Epidermal melanocyte (primary cell): ENCODE measurements around the gene ANKRD13B.

Experiments
- DNase-seq: peaks from one replicate; pipeline ENCODE4 v3.0.0; 2011; ENCODE audit warnings: low spot score; ENCODE audit not compliant: insufficient read length

ANKRD13B gene

DNA sequence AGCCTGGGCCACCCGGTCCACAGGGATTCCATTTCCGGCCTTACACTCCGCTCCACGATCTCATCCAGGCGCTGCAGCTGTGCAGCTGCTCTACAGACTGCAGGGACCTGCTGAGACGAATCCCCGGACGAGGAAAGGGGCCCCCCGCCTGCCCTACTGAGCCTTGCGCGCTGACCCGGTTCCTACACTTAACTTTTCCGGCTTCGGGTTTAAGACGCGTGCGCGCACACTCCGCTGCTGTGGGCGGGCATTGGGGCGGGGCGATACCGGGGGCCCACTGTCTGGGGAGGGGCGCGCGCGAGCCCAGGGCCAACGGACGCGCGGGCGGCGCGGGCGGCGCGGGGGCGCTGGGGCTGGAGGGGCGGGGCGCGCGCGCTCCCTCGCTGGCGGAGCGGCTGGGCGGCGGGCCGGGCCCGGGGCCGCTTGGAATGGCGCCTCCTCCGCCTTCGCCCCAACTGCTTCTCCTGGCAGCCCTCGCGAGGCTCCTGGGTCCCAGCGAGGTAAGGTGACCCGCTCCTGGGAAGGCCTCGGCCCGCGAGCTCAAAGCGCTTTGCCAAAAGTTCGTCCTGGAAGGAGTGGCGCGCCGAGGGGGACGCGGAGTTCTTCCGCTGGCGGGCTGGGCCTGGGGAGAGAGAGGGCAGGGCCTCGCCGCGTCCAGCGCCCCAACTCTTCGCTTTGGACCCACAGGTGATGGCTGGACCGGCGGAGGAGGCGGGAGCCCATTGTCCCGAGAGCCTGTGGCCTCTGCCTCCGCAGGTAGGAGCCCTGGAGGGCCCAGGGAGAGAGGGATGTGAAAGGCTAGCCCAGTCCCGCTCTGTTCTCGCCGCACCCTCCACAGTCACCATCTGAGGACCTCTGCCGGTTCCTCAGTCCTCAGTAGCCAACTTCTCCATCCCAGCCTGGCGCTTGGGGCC is 24.3 kb upstream of the ANKRD13B start, which contains the start of gene TP53I13:
TP53I13 (plus strand) TSS at position 371 of the 914 bp plus-strand sequence; CDS start at position 429, 58 bp downstream.
- peak; percentile 87 for DNase-seq

- DNase-seq, result no peak
Observed at GRCh38 chr17:29569245-29569950, 23.5 kb upstream of the ANKRD13B start.

DNA sequence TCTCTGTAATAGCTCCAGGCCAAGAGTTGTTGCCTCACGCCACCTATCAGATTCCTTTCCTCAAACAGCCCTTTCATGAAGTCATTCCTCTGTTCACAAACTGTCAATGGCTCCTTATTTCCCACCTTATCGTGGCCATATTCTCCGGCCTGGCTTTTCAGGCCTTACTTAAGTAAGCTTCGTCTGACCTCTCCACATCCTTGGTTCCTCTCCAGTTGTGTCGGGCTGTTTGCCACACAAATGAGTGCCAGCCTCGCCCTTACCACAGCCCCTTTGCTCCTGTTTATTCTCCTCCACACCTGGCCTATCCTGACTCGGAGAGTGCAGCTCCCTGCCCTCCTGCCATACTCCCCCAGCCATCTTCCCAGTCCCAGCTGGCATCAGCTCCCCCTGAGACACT is 22.4 kb upstream of the ANKRD13B start:
- no peak for DNase-seq

DNA sequence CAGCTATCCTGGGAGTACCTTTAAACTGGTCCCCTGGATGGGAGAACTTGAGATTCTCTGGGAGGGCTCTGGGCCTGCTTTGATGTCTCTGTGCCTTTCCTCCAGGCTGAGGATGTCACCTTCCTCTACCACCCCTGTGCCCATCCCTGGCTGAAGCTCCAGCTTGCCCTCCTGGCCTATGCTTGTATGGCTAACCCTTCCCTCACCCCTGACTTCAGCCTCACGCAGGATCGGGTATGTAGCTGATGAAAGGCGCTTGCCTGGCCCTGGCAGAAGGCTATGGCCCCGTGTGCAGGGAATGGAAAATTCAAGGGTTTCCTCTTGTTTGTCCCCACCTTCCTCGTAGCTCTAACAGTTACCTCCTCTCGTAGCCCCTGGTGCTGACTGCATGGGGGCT is 21.4 kb upstream of the ANKRD13B start:
- no peak for DNase-seq

GRCh38 chr17:29571883-29572681 is 20.9 kb upstream of the ANKRD13B start:
- DNase-seq, result no peak

DNA sequence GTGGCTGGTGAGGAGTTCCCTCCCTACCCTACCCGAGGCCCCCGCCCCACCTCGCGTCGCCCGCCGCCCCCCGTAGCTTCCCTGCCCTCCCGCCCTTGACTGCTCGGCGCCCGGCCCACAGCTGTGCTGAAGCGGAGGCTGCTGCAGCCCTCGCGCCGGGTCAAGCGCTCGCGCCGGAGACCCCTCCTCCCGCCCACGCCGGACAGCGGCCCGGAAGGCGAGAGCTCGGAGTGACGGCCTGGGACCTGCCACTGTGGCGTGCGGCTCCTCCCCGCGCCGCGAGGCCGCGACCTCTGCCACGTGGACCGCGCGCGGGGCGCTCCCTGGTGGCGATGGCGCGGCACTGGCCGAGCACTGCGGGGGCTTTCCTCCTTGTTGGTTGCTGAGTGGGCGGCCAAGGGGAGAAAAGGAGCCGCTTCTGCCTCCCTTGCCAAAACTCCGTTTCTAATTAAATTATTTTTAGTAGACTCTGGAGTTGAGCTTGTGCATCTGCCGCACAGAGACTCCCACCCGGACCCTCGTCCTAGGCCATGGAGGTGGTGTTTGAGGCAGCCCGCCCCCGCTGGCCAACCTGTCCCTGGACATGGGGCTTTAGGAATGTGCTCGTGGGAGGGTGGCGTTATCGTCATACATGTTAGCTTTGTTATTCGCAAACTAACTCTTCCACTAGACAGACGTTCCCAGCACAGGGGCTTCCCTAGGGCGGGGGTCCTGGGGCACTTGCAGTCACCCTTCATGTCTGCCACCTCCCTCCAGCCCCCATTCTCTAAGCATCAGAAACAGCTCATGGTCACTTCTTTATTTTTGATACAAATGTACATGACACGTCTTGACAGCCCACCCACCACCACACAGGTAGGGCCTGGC is 20.0 kb upstream of the ANKRD13B start:
- no peak for DNase-seq

DNA sequence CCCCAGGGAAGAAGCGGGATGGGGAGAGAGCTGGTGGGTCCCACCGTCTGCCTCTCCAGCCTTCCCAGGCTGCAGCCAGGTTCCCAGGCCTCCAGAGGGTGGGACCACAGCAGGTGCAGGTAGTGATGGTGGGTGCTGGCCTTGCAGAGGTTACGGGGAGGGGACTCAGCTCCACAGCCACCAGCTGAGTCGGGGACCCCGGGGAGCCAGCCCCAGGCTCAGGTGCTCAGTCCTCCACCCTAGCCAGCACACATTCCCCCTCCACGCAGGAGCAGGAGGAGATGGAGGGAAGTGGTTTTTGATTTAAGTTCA is 19.4 kb upstream of the ANKRD13B start:
- no peak for DNase-seq

GRCh38 chr17:29573871-29574731 is 18.8 kb upstream of the ANKRD13B start:
- no peak for DNase-seq

GRCh38 chr17:29574732-29575510 is 18.0 kb upstream of the ANKRD13B start:
- DNase-seq, result no peak

DNA sequence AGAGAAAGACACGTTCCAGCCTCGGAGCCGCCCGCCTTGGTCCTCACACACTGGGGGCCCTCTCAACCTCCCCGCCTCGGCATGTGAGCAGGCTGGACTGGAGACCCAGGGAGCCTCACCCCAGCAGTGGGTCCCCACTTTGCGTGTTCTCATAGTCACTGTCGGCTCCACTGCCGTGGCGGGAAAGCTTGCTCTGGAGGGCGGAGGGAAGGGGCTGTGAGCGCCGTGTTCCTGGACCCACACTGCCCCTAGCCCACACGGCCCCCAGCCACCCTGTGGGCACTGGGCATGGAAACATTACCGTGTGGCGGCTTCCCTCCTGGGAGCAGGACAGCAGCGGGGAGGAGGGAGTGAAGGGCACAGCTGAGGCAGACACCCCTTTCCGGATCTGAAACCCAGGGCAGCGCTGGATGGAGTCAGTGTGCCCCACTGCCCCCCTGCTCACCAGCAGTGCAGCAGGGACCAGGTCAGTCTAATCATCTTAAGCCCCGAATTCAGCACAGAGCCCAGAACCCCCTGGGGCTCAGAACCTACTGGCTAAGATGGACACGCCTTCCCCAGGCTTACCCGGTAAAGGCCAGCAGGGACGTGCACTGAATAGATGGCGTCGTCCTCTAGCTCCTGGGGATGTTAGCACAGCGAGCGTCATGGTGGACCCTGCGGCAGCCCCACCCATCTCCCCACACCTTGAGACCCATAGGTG is 17.3 kb upstream of the ANKRD13B start:
- no peak for DNase-seq

GRCh38 chr17:29576214-29577000 is 16.5 kb upstream of the ANKRD13B start:
- DNase-seq, result no peak

- no peak for DNase-seq
Observed at GRCh38 chr17:29577001-29577370, 15.9 kb upstream of the ANKRD13B start.

DNA sequence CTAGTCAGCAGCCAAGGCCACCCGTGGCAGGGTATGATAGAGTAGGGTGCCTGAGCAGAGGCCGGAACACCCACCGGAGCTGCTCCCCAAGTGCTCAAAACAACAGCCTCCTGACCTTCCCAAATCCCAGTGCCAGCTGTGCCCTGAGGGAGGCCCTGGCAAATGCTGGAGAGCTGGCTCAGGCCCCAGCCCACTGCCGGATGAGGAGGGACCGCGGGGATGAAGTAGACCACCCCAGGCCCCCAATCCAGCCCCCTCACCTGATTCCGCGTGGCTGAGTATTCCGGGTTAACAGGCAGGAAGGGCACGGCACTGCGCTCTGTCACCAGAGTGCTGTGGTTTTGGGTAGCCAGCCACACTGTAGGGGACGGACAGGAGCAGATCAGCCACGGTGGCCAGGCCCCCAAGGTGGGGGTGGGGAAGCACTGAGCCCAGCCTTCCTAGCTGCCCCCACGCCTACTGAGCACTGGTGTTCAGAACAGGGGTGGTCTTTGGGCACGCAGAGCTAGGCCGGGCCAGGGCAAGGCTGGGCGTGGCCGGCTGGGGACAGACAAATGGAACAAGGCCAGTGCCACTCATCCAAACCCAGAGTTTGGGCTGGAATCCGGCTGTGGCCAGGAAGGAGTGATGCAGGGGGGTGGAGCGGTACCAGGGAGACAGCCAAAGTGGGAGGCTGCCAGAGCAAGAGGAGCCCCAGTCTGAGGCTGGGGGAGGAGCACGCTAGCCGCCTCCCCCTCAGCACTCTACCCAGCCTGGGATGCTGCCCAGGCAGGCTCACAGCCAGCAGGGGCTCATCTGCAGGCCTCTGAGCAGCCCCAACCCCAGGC is 15.3 kb upstream of the ANKRD13B start:
- no peak for DNase-seq

- no peak for DNase-seq
Observed at GRCh38 chr17:29578626-29579485, 14.1 kb upstream of the ANKRD13B start.

- DNase-seq, result peak; percentile 95
Observed at GRCh38 chr17:29579866-29580771, 12.8 kb upstream of the ANKRD13B start.
